HL-60/S4 treated with retinoic acid at 250 ng/mL for 4 days and 3 days (cell line): ENCODE measurements around the gene ATP9B.

Source experiments
- in situ Hi-C: fragments of 300-500 bp; cut with MboI; formaldehyde crosslinking; loops from 2 replicates; pipeline ENCODE4 v1.7.0; 2022; ENCODE audit warnings: low sequenced_read_pairs

Gene ATP9B

DNA sequence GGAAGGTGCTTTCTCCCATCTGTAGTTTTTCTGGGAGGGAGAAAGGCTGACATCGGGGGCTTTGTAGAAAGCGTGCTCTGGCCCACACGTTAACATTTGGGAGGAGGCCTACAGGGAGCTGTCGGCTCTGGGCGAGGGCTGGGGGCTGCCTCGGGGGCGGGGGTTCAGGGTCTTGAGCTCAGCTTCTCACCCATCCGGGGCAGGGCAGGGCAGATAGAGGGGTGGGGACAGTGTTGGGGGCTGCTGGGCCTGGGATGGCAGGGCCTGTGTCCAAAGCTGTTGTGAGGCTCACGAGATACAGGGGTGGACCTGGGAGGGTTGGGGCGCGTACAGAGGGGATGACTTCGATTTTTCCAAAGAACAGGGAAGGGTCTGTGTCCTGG, 353.6 kb downstream of the ATP9B start:
- in situ Hi-C loops = no loop called here

DNA sequence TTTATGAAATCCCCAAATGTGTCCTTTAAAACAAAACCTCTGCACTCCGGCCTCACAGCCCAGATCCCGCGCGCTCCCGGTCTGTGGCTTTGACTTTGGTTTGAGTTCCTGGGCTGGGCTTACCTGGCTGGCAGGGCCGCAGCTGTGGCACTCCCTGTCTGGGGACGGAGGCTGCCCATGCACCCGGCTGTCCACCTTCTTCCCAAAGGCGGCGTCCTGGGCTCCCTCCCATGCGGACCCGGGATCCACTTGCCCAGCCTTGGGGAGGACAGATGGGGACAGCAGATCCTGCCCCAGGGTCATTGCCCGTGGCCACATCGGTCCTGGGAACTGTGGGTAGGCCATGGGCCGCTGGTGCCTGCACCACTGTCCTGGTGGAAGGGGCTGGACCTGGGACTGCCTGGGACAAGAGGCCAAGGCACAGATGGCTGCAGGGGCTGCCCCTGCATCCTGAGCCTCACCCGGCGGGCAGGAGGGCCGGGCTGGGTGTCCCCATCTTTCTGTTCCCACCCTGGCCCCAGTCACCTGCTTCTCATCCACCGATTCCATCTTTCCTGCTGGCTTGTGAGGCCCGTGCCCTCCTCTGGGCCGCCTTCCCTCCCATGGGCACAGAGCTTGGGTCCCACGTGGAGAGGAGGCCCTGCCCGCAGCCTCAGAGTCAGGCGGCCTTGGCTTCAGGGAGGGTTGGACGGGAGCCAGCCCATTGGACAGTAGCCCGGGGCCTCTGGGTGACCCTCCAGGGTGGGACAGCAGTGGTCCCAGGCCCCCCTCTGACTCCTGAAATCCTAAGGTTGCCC, 354.2 kb downstream of the ATP9B start:
- in situ Hi-C loops = no loop called here

DNA sequence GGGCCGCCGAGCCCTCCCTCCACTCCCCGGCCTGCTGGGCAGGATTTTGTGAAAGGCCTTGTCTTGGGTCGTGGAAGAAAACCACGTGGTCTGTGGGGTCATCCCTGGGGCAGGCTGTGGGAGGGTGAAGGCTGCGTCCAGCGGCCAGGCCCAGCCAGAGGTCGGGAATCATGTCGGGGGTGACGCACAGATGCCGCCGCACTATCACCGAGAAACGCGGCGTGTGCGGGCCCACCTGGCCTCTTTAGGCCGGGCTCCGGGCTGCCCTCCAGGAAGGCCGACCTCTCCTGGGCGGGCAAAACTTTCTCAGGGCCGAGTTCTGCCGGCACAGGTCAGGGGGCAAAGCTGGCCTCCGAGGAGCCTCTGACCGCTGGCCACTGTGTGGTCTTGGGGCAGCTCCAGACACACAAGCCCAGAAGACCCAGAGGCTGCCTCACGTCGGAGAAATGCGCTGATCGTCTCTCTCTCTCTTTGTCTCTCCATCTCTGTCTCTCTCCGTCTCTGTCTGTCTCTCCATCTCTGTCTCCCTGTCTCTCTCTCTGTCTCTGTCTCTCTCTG, 354.9 kb downstream of the ATP9B start:
- in situ Hi-C loops = no loop called here

DNA sequence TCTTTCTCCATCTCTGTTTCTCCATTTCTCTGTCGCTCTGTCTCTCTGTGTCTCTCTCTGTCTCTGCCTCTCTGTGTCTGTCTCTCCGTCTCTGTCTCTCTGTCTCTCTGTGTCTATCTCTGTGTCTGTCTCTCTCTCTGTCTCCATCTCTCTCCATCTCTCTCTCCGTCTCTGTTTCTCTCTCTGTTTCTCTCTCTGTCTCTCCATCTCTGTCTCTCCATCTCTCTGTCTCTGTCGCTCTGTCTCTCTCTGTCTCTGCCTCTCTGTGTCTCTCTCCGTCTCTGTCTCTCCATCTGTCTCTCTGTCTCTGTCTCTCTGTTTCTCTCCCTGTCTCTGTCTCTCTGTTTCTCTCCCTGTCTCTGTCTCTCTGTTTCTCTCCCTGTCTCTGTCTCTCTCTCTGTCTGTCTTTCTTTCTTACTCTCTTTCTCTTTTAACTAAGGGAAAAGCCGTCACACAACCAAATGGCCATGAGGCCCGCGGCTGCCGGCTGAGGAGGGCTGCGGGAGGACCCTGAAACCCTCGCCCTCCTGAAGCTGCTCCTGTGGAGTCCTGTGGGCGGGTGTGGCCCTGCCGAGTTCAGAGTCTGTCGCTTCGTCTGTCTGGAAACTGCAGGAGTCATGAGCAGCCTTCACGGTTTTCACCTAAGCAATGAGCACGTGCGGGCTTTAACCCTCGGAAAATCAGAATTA, 355.8 kb downstream of the ATP9B start:
- in situ Hi-C loops = no loop called here

DNA sequence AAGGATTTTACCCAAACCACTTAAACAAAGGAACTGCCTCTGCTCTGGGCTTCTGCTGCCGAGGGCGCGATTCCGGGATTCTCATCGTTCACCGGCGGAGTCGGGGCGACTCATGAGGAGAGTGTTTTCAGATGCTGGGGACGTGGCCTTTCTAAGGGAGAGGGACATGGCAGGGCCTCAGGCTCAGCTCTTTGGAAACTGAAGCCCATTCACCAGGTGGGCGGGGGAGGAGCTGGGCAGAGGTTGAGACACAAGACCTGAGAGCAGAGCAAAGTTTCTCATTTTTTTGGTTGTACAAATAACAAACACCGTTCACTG, 356.3 kb downstream of the ATP9B start:
- in situ Hi-C loops = no loop called here

DNA sequence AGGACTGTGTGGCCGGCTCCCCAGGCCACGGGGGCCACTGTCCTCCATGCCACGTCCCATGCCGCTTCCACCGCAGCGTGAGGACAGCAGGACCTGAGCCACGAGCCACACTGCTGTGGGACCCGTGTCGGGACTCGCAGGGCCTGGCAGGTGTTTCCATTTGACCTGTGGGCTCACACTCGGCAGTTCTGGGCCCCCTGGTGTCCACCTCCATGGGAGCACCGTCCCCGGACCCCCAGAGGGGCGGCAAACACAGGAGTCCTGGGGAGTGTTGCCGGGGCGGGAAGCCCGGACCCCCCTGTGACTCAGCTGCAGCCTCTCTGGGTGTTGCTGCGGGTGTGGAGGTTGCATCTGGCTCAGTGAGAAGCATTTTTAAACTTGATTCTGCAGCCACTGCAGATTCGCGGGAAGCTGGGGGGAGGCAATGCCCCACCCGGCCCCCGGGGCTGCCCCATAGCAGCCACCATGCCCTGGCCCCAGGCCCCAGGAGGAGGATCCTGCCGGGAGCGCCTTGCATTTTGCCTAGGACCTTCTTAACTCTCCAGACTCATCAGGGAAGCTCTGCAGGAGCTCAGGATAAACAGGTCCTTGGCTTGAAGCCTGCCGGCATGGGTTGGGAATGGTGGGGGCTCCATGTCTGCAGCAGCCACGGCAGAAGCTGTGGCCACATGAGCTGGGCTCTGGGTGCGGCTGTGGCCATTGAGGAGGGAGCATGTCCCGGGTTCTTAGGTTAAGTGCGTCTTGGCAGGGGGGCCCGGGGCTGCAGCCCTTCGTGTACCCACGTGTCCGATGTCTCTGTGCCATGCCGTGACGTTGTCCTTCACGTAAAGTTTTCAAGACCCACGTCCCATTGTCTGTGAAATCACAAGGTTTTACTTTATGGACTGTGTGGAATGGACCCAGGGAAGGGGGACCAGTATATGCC, 357.4 kb downstream of the ATP9B start:
- in situ Hi-C loops = no loop called here

DNA sequence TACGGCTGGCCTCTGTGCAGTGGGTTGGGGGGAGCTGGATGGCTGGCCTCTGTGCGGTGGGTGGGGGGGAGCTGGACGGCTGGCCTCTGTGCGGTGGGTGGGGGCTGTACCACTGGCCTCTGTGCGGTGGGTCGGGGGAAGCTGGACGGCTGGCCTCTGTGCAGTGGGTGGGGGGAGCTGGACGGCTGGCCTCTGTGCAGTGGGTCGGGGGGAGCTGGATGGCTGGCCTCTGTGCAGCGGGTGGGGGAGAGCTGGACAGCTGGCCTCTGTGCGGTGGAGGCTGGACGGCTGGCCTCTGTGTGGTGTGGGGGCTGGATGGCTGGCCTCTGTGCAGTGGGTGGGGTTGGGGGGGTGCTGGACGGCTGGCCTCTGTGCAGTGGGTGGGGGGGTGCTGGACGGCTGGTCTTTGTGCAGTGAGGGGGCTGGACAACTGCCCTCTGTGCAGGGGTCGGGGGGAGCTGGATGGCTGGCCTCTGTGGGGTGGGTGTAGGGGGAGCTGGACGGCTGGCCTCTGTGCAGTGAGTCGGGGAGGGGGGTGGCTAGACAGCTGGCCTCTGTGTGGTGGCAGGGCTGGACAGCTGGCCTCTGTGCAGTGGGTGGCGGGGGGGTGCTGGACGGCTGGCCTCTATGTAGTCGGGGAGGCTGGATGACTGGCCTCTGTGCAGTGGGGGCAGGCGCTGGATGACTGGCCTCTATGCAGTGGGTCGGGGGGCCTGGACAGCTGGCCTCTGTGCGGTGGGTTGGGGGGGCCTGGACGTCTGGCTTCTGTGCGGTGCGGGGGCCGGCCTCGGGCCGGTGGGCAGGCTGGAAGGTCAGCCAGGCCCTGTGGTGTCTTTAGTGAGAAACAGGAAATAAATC, 358.4 kb downstream of the ATP9B start:
- in situ Hi-C loops = no loop called here
